Endothelial cell of umbilical vein (primary cell): ENCODE data around the gene ZNF48. TPM values are rescaled to one million over a fixed set of nuclear protein-coding genes. Genes with fewer than 3 reads are reported as not detected.

Experiments
- BruUV-seq: library from RNA; stranded (reverse); fragments of 400-500 nt; replicated peaks from 2 replicates; lab custom pipeline; 2021; lab: Mats Ljungman, UMichigan
- CTCF ChIA-PET: fragments of 300-600, 350-600 bp; sonication (Branson Sonifier 250); formaldehyde crosslinking; loops from one replicate; lab custom pipeline; 2021; ENCODE audit warnings: antibody characterized with exemption, inconsistent platforms; lab: Charles Lee
- POLR2A ChIA-PET: fragments of 300-600, 350-600 bp; sonication (Branson Sonifier 250); formaldehyde crosslinking; loops from one replicate; lab custom pipeline; 2021; ENCODE audit warnings: antibody characterized with exemption, inconsistent platforms; lab: Charles Lee
- DNase-seq: peaks from one replicate; pipeline ENCODE4 v3.0.0-alpha.2; 2011; ENCODE audit warnings: low read depth, low spot score
- FAIRE-seq: peaks from 2 replicates; lab custom pipeline; 2011; peaks lifted over from hg19 to GRCh38; lab: Jason Lieb, UNC
- H2AFZ ChIP-seq: 2 replicates; pipeline ENCODE4 v1.6.0; 2012; ENCODE audit warnings: low read depth, low read length, control low read depth, inconsistent platforms
- H3K27ac ChIP-seq: 2 replicates; pipeline ENCODE4 v1.5.1; 2011; ENCODE audit warnings: low read depth, mild to moderate bottlenecking, control low read depth, low read length, moderate library complexity; ENCODE audit not compliant: insufficient read depth
- H3K27me3 ChIP-seq, 2 experiments: 2 replicates each; pipeline versions ENCODE4 v1.6.0 to v1.6.1; 2011; ENCODE audit warnings: low read length in 2 of 2, mixed read lengths in 1 of 2; ENCODE audit not compliant: control insufficient read depth in 2 of 2, insufficient read depth in 2 of 2
- H3K36me3 ChIP-seq, 2 experiments: 2 replicates in 1 of 2; 3 replicates in 1 of 2; pipeline ENCODE4 v1.5.1; 2011; ENCODE audit warnings: low read length in 2 of 2, mild to moderate bottlenecking in 1 of 2, moderate library complexity in 1 of 2; ENCODE audit not compliant: control insufficient read depth in 2 of 2, insufficient read depth in 2 of 2; ENCODE audit errors: extremely low read depth in 1 of 2
- H3K4me1 ChIP-seq: 3 replicates; pipeline ENCODE4 v1.5.1; 2011; ENCODE audit warnings: mild to moderate bottlenecking, low read length; ENCODE audit not compliant: control insufficient read depth, insufficient read depth; ENCODE audit errors: extremely low read depth
- H3K4me2 ChIP-seq: 2 replicates; pipeline ENCODE4 v1.6.1; 2011; ENCODE audit warnings: low read length, control low read depth, mixed read lengths; ENCODE audit not compliant: insufficient read depth
- H3K4me3 ChIP-seq, 3 experiments: fragments of 200-600 bp in 1 of 3; sonication (generic), shearing (Covaris generic) in 1 of 3; replicated peaks in 1 of 3; 2 replicates each; pipeline ENCODE4 v1.5.1; 2011 to 2016; ENCODE audit warnings: control low read depth in 3 of 3, low read length in 3 of 3, mild to moderate bottlenecking in 2 of 3, inconsistent platforms in 1 of 3, low read depth in 1 of 3, moderate library complexity in 1 of 3; ENCODE audit not compliant: insufficient read depth in 1 of 3
- H3K79me2 ChIP-seq: 2 replicates; pipeline ENCODE4 v1.6.0; 2012; ENCODE audit warnings: low read length, inconsistent platforms; ENCODE audit not compliant: control insufficient read depth, insufficient read depth
- H3K9ac ChIP-seq: replicated peaks from 2 replicates; pipeline ENCODE3; 2011; ENCODE audit warnings: low read length, control low read depth; ENCODE audit not compliant: insufficient read depth; ENCODE audit errors: extremely low read depth
- H3K9me1 ChIP-seq: replicated peaks from 3 replicates; pipeline ENCODE4 v1.6.0; 2011; ENCODE audit warnings: mild to moderate bottlenecking, low read length; ENCODE audit not compliant: control insufficient read depth, insufficient read depth; ENCODE audit errors: extremely low read depth
- H3K9me3 ChIP-seq: replicated peaks from 2 replicates; pipeline ENCODE4 v1.5.1; 2012; ENCODE audit warnings: low read length, inconsistent platforms; ENCODE audit not compliant: control insufficient read depth, insufficient read depth
- H4K20me1 ChIP-seq: replicated peaks from 2 replicates; pipeline ENCODE3; 2011; ENCODE audit warnings: mild to moderate bottlenecking, low read length; ENCODE audit not compliant: control insufficient read depth, insufficient read depth; ENCODE audit errors: extremely low read depth
- CTCF ChIP-seq, 2 donors: IDR thresholded peaks; 1 replicate in 1 of 2; 2 replicates in 1 of 2; pipeline ENCODE4 v1.5.1; 2011; ENCODE audit warnings: low read length in 2 of 2, mild to moderate bottlenecking in 2 of 2, moderate library complexity in 2 of 2, control low read depth in 1 of 2, inconsistent platforms in 1 of 2, low read depth in 1 of 2; ENCODE audit not compliant: insufficient read depth in 1 of 2; ENCODE audit errors: extremely low read depth in 1 of 2
- EZH2 ChIP-seq: IDR thresholded peaks from 2 replicates; pipeline ENCODE4 v1.6.1; 2012; ENCODE audit warnings: borderline replicate concordance, low read depth, mild to moderate bottlenecking, moderate library complexity, low read length, inconsistent platforms; ENCODE audit not compliant: severe bottlenecking
- FOS ChIP-seq: IDR thresholded peaks from 2 replicates; pipeline ENCODE4 v1.6.1; 2011; ENCODE audit warnings: mild to moderate bottlenecking, low read length, moderate library complexity, borderline replicate concordance; ENCODE audit not compliant: insufficient read depth
- JUN ChIP-seq: IDR thresholded peaks from 2 replicates; pipeline ENCODE4 v1.6.1; 2011; ENCODE audit warnings: borderline replicate concordance, low read depth; ENCODE audit not compliant: insufficient read length, insufficient read depth
- MAX ChIP-seq: IDR thresholded peaks from 2 replicates; pipeline ENCODE4 v1.6.1; 2011; ENCODE audit not compliant: insufficient read depth, insufficient read length
- MYC ChIP-seq: IDR thresholded peaks from one replicate; pipeline ENCODE4 v1.6.1; 2011; ENCODE audit warnings: mild to moderate bottlenecking, low read depth, low read length
- POLR2AphosphoS5 ChIP-seq: IDR thresholded peaks from 2 replicates; pipeline ENCODE4 v1.6.1; 2012; ENCODE audit warnings: low read depth, mild to moderate bottlenecking, control low read depth, low read length, moderate library complexity; ENCODE audit not compliant: insufficient read depth
- dilution Hi-C: fragments of 300-500 bp; cut with MboI; formaldehyde crosslinking; loops from one replicate; pipeline ENCODE4 v1.15.0; 2019; ENCODE audit warnings: low sequenced_read_pairs; ENCODE audit not compliant: extremely low pct_ligation_motif_present
- intact Hi-C: fragments of 100-400 bp; cut with micrococcal nuclease; formaldehyde crosslinking; loops from one replicate; pipeline ENCODE4 v1.10.0; 2022
- polyA plus RNA-seq, 4 experiments: library from polyadenylated mRNA; depleted of rRNA in 3 of 4; stranded (reverse) in 3 of 4; unstranded in 1 of 4; fragments of >200 nt; gene quantifications; 2 replicates each; pipeline versions ENCODE4 v1.2.1 to v1.2.3, GENCODE V29; 2011 to 2012; ENCODE audit warnings: missing spikeins in 1 of 4
- total RNA-seq: library from RNA; stranded (reverse); gene quantifications from 2 replicates; pipeline ENCODE4 v1.2.3, GENCODE V29; 2021

The ZNF48 gene
- total and polyA plus RNA-seq, 2 donors (not counting 3 experiments of a cell fraction or from before 2014, with no cell fraction given): 15.3 to 16.1 TPM

- intact Hi-C loops (no loop called here), dilution Hi-C loops (no loop called here)
- Histone ChIP-seq H3K36me3 (peaks cover 0 to 30% of the 10 kb centered on the region in 2 experiments), H3K9me1 (no peaks in the 10 kb centered on the region), H3K79me2 (peaks cover 33% of the 10 kb centered on the region), H3K27me3 (no peaks in the 10 kb centered on the region), H2AFZ (no peak overlapping the region), H3K9ac (no peak overlapping the region), H3K9me3 (no peaks in the 10 kb centered on the region), H3K27ac (no peak overlapping the region), H4K20me1 (no peaks in the 10 kb centered on the region), H3K4me2 (no peak overlapping the region), H3K4me3 (no peak overlapping the region), H3K4me1 (peaks cover 18% of the 10 kb centered on the region)
- DNase-seq (no peak), FAIRE-seq (no peak)
- no peak for TF ChIP-seq CTCF (IDR thresholded peaks at IDR 0.05; ENCODE audit: extremely low read depth in 1 of 2, insufficient read depth in 1 of 2, low read depth in 1 of 2, low read length in 2 of 2)
- TF ChIP-seq EZH2: no peak
- BruUV-seq: no TSS peak
- ChIA-PET POLR2A (no interaction called here), CTCF (no interaction called here)
Observed at GRCh38 chr16:30357715-30358576, 37.3 kb upstream of the ZNF48 start.

- CTCF ChIA-PET: no interaction called here
- H3K36me3 ChIP-seq: peaks cover 0 to 27% of the 10 kb centered on the region in 2 experiments
- peaks cover 34% of the 10 kb centered on the region for H3K79me2 ChIP-seq
- H3K9ac ChIP-seq: no peak overlapping the region
- no peak overlapping the region for H3K4me3 ChIP-seq
- intact Hi-C loops: no loop called here
- no peaks in the 10 kb centered on the region for H3K27me3 ChIP-seq
- DNase-seq (no peak), FAIRE-seq (no peak)
- no peak overlapping the region for H3K4me2 ChIP-seq
- TF ChIP-seq MYC (no peak), POLR2AphosphoS5 (no peak), JUN (no peak), FOS (no peak), MAX (no peak)
- H2AFZ ChIP-seq: no peak overlapping the region
- POLR2A ChIA-PET: no interaction called here
- no peaks in the 10 kb centered on the region for H3K9me1 ChIP-seq
- H4K20me1 ChIP-seq: no peaks in the 10 kb centered on the region
- H3K9me3 ChIP-seq: no peaks in the 10 kb centered on the region
- H3K4me1 ChIP-seq: peaks cover 14% of the 10 kb centered on the region
- no peak overlapping the region for H3K27ac ChIP-seq
- no TSS peak for BruUV-seq
- dilution Hi-C loops: no loop called here
Observed at GRCh38 chr16:30358577-30358936, 36.7 kb upstream of the ZNF48 start.
